AG20443 (cell line): Measurements from ENCODE around the gene RPL10.
"Not testable (repeated sequence)": the region's sequence is repeated elsewhere in the genome, so short reads cannot be mapped to it uniquely, and the experiment has no call there.

Source experiments
- DNase-seq: peaks from one replicate; pipeline ENCODE4 v3.0.0; 2012; ENCODE audit warnings: low spot score, mixed read lengths

The RPL10 gene

DNA sequence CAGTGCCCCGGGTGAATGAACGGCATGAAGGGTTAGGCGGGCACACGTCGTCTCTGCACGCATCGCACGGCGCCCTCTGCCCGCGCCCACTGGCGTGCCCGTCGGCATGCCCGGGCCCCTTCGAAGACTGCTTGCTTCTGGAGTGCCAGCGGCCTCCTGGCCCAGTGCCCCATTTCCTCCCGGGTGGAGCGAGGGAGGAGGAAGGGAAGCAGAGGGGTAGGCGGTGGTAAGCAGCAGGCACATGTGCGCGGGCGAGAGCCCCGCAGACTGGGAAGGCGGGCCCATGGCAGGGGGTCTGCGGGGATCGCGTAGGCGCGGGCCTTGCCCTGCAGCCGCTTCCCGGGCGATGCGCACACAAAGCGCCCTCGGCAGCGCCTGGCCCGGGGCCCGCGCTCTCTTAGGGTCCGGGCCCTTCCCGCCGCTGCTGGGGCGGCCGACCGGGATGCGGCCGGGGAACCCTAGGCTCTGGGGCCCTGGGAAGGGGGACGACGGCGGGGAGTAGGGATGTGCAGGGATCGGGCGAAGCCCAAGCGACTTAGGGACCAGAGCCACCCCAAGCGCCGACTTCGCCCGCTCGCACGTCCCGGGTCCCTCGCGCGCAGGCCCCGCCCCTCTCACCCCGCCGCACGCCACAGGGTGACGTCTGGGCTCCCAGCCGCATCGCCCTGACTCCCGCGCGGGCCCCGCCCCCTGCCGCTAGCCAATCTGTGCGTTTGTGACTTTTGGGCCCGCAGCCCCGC, 19.9 kb upstream of the RPL10 start:
- DNase-seq: peak; percentile 71

DNA sequence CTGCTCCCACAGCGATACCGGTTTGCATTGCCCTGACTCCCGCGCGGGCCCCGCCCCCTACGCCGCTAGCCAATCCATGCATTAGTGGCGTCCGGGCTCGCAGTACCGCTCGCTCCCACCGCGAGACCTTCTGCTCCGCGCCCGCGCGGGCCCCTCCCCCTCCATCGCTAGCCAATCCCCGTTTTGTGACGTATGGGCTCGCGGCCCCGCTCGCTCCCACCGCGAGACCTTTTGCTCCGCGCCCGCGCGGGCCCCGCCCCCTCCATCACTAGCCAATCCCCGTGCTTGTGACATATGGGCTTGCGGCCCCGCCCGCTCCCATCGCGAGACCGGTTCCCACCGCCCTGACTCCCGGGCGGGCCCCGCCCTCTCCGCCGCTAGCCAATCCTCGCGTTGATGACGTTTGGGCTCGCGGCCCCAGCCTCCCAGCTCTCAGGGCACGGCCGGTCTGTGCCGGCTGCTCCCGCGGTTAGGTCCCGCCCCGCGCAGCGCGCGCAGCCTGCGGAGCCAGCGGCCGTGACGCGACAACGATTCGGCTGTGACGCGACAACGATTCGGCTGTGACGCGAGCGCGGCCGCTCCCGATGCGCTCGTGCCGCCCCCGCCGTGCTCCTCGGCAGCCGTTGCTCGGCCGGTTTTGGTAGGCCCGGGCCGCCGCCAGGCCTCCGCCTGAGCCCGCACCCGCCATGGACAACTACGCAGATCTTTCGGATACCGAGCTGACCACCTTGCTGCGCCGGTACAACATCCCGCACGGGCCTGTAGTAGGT, 19.2 kb upstream of the RPL10 start, which contains the start of gene EMD:
Gene EMD (plus strand): TSS at position 497 of the 770 bp plus-strand sequence. CDS start 190 bp downstream, at position 687.
- DNase-seq: peak; percentile 84

GRCh38 chrX:154379569-154379951, 18.6 kb upstream of the RPL10 start:
- no peak for DNase-seq

DNA sequence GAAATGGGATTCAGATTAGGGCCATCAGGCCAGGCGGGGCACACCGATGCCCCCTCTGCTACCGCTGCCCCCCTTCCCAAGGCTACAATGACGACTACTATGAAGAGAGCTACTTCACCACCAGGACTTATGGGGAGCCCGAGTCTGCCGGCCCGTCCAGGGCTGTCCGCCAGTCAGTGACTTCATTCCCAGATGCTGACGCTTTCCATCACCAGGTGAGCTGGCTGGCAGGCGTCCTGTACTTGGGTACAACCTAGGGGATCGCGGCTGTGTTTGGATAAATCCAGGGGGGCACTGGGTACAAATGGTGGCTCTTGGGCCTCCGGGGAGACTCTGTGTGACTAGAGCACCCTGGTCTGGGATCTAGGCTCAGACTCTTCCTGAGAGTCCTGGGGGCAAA, 18.0 kb upstream of the RPL10 start:
- no peak for DNase-seq

- DNase-seq: no peak
These were observed 17.4 kb upstream of the RPL10 start for GRCh38 chrX:154380787-154381186.

- DNase-seq: no peak
These were observed 16.9 kb upstream of the RPL10 start for GRCh38 chrX:154381271-154381670.

DNA sequence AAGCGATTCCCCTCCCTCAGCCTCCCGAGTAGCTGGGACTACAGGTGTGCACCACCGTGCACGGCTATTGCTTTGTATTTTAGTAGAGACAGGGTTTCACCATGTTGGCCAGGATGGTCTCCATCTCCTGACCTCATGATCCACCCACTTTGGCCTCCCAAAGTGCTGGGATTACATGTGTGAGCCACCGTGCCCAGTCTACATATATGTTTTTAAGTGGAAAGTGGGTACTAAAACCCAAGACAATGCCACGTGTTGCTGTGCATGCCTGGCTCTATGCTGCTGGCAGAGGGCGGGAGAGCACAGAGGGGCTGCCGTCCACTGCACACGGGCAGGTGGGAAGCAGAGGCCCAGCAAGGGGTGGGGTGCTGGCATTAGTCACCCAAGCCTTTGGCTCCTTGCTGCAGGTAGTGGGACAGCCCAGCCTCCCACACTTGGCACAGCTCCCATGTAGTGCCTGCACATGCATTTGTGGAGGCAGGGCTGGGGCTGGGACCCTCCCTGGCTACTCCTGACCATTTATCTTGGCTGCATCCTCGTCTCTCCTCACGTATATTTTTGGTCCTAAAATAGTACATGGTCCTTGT, 15.6 kb upstream of the RPL10 start:
- DNase-seq: no peak

DNA sequence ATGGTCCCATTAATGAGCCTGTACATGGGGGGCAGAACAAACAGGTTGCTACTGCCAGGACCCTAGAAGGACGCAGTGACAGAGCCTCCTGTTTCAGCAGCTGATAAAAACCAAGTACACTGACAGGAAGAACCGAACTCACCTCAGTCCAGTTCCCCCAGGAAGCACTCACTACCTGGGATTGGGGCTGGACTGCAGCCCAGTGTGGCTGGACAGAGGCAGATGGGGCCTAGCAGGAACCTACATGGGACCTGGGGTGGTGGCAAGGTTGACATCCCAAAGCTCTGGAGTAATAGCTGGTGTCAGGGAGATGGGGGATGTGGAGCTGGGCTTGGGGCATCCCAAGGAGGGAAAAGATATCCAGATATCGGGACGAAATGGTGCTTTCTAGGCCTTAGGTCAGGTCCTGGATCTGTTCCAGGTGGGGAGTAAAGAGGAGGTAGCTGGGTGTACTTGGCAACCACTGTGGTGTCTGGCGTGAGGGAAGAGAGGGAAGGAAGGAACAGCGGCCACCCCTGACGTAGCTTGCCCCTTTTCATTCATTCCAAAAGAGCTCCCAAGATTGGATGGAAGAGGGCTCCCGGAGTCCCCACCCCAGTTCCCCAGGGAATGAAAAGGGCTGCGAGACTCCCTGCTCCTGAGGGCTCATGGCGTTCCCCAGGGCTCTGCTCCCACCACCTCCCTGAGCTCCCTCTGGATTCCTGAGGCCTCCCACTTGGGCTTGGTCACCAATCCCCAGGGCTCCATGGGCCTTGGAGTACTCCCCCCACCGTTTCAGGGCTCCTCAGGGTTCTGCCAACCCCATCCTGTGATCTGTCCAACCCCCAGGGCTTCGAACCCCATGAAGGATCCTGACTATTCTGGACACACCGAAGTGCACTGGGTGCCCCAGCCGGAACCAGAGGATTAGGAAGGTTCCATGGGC, 14.6 kb upstream of the RPL10 start:
- DNase-seq: no peak

DNA sequence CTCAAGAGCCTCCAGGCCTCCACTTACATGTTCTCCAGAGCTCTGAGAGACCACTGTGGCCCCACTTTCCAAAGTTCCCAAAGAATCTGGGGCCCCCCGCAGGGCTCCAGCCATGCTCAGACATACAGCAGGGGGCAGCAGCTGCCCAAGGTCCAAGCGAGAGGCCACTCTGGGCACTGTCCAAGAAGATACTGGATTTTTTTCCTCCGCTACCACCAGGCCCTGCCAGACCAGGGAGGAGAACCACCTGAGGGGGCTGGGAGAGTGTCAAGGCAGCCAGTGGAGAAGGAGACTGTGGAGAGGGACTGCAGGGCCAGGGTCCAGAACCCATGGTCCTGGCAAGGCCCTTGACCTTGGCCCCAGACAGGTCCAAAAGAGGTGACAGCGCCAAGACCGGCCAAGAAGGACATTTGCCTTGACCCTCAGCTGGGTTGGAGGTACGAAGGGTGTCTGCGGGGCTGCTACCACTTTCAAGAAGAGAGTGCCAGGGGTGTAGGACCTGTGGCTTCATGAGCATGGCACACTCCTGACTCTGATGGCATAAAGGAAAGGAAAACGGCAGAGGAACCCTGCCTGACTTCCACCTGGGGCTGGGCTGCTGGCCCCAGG, 13.8 kb upstream of the RPL10 start:
- DNase-seq: no peak

DNA sequence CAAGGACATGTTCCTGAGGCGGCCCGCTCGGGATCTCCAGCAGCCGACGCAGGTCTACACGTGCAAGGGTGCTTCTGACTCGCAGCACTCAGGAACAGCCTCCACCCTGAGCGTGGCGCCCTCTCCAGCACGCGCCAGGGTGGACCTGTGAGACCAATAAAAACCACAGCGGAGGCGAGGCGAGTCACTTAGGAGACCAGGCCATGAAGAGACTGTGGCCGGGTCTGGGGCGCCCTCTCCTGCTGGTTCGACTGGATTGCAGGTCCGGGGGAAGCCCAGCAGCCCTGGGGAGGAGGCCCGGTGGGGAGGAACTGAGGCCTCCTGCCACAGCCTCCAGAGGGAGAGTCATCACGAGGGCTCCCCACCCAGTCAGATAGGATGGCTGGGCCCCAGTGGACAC, 10.1 kb upstream of the RPL10 start:
- DNase-seq: not testable (repeated sequence)

DNA sequence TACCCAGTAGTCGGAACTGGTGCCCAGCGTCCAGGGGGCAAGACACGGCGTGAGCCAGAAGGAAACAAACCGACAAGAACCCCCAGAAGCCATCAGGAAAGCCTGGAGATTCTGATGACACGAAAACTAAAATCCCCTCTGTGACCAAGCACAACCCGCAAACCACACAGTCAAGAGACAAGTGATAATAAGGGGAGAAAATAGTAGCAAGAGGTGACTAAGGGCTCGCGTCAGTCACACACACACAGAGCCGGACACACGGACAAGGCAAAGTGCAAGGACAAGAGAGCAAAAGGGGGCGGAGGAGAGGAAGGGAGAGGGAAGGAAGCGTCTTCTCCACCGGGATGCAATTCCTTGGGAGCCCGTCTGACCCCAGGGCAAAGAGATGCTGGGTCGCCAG, 9.5 kb upstream of the RPL10 start:
- not testable (repeated sequence) for DNase-seq

- not testable (repeated sequence) for DNase-seq
These were observed 8.1 kb upstream of the RPL10 start for GRCh38 chrX:154389812-154390747.

GRCh38 chrX:154396363-154396762, 1.8 kb upstream of the RPL10 start:
- DNase-seq: not testable (repeated sequence)

DNA sequence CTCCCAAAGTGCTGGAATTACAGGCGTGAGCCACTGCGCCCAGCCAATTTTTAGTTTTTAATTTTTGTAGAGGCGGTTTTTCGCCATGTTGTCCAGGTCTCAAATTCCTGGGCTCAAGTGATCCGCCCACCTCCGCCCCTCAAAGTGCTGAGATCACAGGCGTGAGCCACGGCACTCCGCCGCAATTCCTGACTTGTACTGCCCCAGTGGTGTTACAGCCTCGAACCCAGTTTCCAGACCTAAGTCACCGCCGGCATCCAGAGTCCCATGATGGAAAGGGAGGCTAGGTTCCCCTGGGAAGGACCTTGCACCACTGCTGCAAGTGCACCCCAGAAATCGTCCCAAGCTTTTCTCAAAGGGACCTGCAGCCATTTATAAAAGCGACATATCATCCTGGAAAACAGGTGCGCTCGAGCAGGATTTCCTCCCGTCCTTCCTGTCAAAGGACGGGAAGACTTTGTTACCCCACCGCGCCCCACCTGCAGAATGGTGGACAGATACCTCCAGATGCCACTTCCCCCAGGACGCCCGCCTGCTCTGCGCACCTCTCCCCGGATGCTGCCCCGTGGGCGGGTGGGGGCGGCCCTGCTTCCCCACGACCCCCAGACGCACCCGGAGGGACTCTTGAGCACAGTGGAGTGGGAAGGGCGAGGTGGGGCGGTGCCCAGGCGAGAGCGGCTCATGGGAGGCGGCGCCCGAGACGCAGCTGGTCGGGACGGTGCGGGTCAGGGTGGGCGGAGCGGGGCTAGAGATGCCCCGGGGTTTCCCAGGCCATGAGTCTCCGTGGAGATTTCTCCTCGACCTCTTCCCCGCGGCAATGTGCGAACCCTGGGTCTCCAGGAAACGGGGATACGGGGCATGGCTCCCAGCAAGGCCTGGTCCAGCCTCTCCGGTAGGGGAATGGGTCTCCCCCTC, 947 bp upstream of the RPL10 start:
- DNase-seq: peak; percentile 61

- DNase-seq: peak; percentile 43
These were observed 720 bp downstream of the RPL10 start for GRCh38 chrX:154398668-154399526.

DNA sequence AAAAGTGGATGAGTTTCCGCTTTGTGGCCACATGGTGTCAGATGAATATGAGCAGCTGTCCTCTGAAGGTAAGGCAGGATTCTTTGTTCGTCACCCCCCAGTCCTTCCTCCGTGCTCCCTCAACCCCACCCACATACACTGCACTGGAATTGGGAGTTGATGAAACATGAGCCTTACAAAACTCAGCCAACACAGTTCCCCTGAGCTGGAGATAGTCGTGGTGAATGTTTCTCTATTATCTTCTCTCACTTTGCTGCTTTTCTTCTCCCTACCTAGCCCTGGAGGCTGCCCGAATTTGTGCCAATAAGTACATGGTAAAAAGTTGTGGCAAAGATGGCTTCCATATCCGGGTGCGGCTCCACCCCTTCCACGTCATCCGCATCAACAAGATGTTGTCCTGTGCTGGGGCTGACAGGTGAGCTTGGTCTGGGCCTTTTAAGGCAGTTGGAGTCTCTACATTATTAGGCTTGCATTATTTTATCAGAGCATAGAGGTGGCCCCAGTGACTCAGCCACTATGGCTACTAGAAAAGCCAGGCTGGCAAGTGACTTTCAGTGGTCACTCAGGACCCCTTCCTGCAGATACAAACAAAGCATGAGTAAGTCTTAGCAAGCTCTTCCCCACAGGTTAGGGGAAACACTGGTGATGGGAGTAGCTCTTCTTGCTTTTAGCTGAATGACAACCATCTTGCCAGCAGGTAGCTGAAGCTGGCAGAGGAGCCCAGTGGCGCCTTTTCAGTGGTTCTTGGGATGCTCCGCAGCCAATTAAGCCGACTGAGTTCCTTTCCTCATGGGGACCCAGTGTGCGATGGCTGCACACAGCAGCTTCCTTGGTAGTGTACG, 1.6 kb downstream of the RPL10 start:
- DNase-seq: no peak

DNA sequence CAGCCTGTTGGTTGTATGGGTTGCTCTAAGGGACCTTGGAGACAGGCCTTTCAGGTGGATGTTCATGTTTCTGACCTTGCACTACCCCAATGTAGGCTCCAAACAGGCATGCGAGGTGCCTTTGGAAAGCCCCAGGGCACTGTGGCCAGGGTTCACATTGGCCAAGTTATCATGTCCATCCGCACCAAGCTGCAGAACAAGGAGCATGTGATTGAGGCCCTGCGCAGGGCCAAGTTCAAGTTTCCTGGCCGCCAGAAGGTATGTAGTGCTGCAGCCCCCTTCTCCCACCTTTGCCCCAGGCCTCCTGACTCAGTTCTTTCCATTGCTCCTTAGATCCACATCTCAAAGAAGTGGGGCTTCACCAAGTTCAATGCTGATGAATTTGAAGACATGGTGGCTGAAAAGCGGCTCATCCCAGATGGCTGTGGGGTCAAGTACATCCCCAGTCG, 2.2 kb downstream of the RPL10 start:
- DNase-seq: not testable (repeated sequence)
